Osteoblast (primary cell): ENCODE results near the gene KCNK17. TPM values are rescaled to one million over a fixed set of nuclear protein-coding genes. Genes with fewer than 3 reads are reported as not detected.

ENCODE experiments used
- DNase-seq: peaks from one replicate; pipeline ENCODE4 v3.0.0; 2011; ENCODE audit warnings: low spot score, mixed read lengths; ENCODE audit not compliant: insufficient read length; ENCODE audit errors: missing footprints
- H2AFZ ChIP-seq: 2 replicates; pipeline ENCODE4 v1.6.0; 2011; ENCODE audit warnings: mild to moderate bottlenecking, low read length
- H3K27ac ChIP-seq: 2 replicates; pipeline ENCODE4 v1.5.1; 2011; ENCODE audit warnings: mild to moderate bottlenecking, low read depth, low read length, moderate library complexity
- H3K27me3 ChIP-seq: 2 replicates; pipeline ENCODE4 v1.6.0; 2012; ENCODE audit warnings: mild to moderate bottlenecking, control low read depth, inconsistent platforms, low read length, moderate library complexity; ENCODE audit not compliant: insufficient read depth
- H3K36me3 ChIP-seq: 2 replicates; pipeline ENCODE4 v1.5.1; 2011; ENCODE audit warnings: mild to moderate bottlenecking, low read length, control low read depth, moderate library complexity; ENCODE audit not compliant: insufficient read depth
- H3K4me1 ChIP-seq: 2 replicates; pipeline ENCODE4 v1.5.1; 2011; ENCODE audit warnings: mild to moderate bottlenecking, low read length, control low read depth, moderate library complexity; ENCODE audit not compliant: insufficient read depth
- H3K4me2 ChIP-seq: 2 replicates; pipeline ENCODE4 v1.6.0; 2011; ENCODE audit warnings: mild to moderate bottlenecking, low read length; ENCODE audit not compliant: insufficient read depth
- H3K4me3 ChIP-seq: fragments of 200-600 bp; sonication (generic); 3 replicates; pipeline ENCODE4 v1.5.1; 2012; ENCODE audit warnings: mild to moderate bottlenecking, low read length, inconsistent platforms; ENCODE audit not compliant: insufficient read depth
- H3K79me2 ChIP-seq: 2 replicates; pipeline ENCODE4 v1.6.0; 2012; ENCODE audit warnings: mild to moderate bottlenecking, low read length, control low read depth, inconsistent platforms; ENCODE audit not compliant: insufficient read depth
- H3K9me3 ChIP-seq: 2 replicates; pipeline ENCODE4 v1.5.1; 2011; ENCODE audit warnings: low read depth, low read length, control low read depth
- H4K20me1 ChIP-seq: 2 replicates; pipeline ENCODE4 v1.6.0; 2012; ENCODE audit warnings: mild to moderate bottlenecking, low read length, control low read depth; ENCODE audit not compliant: insufficient read depth
- total RNA-seq: library from RNA; depleted of rRNA; stranded (reverse); fragments of >200 nt; gene quantifications from 2 replicates; pipeline ENCODE4 v1.2.3, GENCODE V29; 2012
- TF ChIP-seq, protein P1 (sequence below): IDR thresholded peaks from 2 replicates; pipeline ENCODE4 v1.5.1; 2011; ENCODE audit warnings: mild to moderate bottlenecking, low read depth, low read length, moderate library complexity; ENCODE audit errors: extremely low read depth

KCNK17 gene
- total RNA-seq, 1 donor = not detected

DNA sequence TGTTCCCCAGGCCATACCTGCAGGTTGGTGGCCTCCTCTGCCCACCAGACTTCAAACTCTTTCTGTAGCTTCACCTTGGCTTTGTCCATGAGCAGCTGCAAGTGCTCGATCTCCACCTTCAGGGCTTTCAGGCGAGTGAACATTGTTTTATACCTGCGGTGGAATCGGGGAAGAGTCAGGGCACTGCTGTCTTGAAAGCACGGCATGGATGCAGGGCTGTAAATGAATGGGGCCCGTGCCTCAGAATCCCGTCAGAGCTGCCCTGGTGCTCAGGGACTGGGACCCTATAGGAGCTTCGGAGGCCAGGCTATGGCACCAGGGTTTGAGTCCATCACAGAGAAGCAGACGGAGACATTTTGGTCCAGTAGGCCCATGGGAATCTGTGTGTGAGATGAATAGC lies 46.2 kb upstream of the KCNK17 start:
- Histone ChIP-seq H3K27ac (no peak overlapping the region), H3K27me3 (no peaks in the 10 kb centered on the region), H4K20me1 (no peaks in the 10 kb centered on the region), H3K4me1 (peaks cover 3% of the 10 kb centered on the region), H3K9me3 (no peaks in the 10 kb centered on the region), H3K36me3 (no peaks in the 10 kb centered on the region), H3K4me2 (no peak overlapping the region), H2AFZ (no peak overlapping the region), H3K4me3 (no peak overlapping the region), H3K79me2 (no peaks in the 10 kb centered on the region)
- no peak for DNase-seq
- TF ChIP-seq, protein P1, sequence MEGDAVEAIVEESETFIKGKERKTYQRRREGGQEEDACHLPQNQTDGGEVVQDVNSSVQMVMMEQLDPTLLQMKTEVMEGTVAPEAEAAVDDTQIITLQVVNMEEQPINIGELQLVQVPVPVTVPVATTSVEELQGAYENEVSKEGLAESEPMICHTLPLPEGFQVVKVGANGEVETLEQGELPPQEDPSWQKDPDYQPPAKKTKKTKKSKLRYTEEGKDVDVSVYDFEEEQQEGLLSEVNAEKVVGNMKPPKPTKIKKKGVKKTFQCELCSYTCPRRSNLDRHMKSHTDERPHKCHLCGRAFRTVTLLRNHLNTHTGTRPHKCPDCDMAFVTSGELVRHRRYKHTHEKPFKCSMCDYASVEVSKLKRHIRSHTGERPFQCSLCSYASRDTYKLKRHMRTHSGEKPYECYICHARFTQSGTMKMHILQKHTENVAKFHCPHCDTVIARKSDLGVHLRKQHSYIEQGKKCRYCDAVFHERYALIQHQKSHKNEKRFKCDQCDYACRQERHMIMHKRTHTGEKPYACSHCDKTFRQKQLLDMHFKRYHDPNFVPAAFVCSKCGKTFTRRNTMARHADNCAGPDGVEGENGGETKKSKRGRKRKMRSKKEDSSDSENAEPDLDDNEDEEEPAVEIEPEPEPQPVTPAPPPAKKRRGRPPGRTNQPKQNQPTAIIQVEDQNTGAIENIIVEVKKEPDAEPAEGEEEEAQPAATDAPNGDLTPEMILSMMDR = no peak

DNA sequence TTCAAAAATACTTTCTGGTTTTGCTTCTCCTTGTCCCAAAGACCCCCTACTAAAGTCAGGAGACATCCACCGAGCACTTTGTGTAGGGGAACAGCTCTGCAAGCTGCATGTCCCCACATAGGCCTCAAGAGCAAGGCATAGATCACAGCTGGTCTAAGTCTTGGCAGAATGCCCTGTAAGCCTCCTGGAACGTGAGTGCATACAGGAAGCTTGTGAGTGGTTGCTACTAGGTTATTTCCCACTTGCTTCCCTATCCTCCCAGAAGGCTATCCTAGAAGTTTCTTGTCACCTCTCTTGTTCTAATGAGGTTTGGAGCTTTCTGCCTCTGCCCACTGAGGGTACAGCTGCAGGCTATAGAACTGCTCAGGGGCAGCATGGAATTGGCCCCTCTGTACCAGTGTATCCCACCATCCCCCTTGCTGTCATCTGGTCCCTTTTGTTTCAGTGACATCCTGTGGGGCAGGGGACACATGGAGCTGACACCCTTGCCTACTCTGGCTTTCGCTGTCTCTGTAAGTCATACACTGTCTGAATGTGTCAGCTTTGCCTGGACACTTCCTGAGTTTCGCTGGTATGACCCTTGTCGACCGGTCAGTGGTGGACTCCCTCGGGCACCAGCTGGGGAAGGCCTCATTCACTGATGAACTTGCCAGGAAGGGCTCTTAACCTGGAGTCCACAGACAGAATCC lies 43.9 kb upstream of the KCNK17 start:
- no peak overlapping the region for H3K27ac ChIP-seq
- no peak overlapping the region for H3K4me2 ChIP-seq
- H4K20me1 ChIP-seq = no peaks in the 10 kb centered on the region
- H3K36me3 ChIP-seq = no peaks in the 10 kb centered on the region
- H3K9me3 ChIP-seq = no peaks in the 10 kb centered on the region
- no peaks in the 10 kb centered on the region for H3K27me3 ChIP-seq
- TF ChIP-seq, protein P1 = no peak
- no peak overlapping the region for H2AFZ ChIP-seq
- H3K4me1 ChIP-seq = no peaks in the 10 kb centered on the region
- H3K79me2 ChIP-seq = no peaks in the 10 kb centered on the region
- DNase-seq = peak; percentile 54
- H3K4me3 ChIP-seq = no peak overlapping the region

DNA sequence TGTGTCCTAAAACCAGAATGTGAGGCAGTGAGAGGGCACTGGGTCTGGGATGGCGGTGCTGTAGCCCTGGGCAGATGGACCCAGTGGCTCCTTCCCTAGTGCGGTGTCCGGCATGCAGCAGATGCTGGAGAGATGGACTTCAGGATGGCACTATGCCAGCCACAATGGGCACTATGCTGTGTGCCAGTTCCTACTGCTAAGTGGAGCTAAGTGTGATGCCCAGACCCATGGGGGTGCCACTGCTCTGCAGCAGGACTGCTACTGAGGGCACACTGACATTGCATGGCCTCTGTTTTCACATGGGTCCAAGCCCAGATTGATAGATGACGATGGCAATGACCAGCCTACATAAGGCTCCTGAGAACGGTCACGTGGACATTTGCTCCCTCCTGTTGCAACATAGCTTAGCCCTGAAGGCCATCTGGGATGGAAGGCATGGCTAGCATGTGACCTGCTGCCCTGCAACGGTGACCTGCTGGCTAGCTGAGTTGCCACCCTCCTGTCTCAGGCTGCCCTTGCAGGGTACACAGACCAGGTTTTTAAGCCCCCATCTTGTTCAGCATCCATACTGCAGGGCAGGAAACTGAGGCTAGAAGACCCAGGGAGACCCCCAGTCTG lies 39.6 kb upstream of the KCNK17 start:
- Histone ChIP-seq H3K27me3 (no peaks in the 10 kb centered on the region), H4K20me1 (no peaks in the 10 kb centered on the region), H2AFZ (no peak overlapping the region), H3K4me1 (no peaks in the 10 kb centered on the region), H3K4me2 (no peak overlapping the region), H3K9me3 (no peaks in the 10 kb centered on the region), H3K79me2 (no peaks in the 10 kb centered on the region), H3K27ac (no peak overlapping the region), H3K36me3 (no peaks in the 10 kb centered on the region), H3K4me3 (no peak overlapping the region)
- DNase-seq = peak; percentile 13
- TF ChIP-seq, protein P1 = no peak

DNA sequence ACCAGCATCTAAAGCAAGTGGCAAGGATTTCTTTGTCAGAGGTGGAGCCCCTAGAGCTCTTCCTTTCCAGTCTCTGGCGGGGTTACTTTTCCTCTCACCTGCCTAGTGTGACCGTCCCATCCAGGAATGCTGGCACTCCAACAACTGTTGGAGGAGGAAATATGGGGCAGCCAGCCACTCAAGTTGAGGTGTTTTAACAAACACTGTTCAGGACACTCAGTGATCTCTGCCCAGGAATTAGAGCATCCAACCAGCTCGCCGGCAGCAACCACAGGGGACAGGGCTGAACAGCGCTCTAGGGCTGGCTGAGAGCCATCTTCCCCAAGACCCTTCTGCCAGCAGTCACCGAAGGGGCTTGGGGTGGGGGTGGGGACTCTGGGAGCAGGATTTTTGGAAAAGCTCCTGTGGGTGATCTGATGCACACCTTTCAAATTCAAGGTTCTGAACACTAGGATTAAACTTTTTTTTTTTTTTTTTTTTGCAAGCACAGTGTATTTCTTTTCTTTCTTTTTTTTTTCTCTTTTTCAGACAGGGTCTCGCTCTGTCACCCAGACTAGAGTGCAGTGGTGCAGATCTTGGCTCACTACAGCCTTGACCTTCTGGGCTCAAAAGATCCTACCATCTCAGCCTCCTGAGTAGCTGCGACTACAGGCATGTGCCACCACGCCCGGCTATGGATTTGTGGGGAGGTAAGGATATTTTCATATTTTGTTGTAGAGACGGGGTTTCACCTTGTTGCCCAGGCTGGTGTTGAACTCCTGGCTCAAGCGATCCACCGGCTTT lies 36.7 kb upstream of the KCNK17 start:
- H3K27ac ChIP-seq = no peak overlapping the region
- H3K27me3 ChIP-seq = no peaks in the 10 kb centered on the region
- no peak overlapping the region for H3K4me2 ChIP-seq
- no peaks in the 10 kb centered on the region for H3K4me1 ChIP-seq
- no peak for DNase-seq
- TF ChIP-seq, protein P1 = no peak
- no peak overlapping the region for H3K4me3 ChIP-seq
- H4K20me1 ChIP-seq = no peaks in the 10 kb centered on the region
- no peaks in the 10 kb centered on the region for H3K36me3 ChIP-seq
- no peaks in the 10 kb centered on the region for H3K79me2 ChIP-seq
- H2AFZ ChIP-seq = no peak overlapping the region
- H3K9me3 ChIP-seq = no peaks in the 10 kb centered on the region
